GM19035 (cell line): ENCODE data around the gene PRXL2C.
"Not testable (repeated sequence)": the region's sequence is repeated elsewhere in the genome, so short reads cannot be mapped to it uniquely, and the experiment has no call there.

Experiments
- ATAC-seq: cut with Tn5 transposase; IDR thresholded peaks from one replicate; pipeline ENCODE4 v1.9.1; 2021; ENCODE audit not compliant: unreplicated experiment

The PRXL2C gene, protein sequence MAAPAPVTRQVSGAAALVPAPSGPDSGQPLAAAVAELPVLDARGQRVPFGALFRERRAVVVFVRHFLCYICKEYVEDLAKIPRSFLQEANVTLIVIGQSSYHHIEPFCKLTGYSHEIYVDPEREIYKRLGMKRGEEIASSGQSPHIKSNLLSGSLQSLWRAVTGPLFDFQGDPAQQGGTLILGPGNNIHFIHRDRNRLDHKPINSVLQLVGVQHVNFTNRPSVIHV

GRCh38 chr9:96655198-96655851, at the start of gene PRXL2C:
Gene PRXL2C (minus strand): TSS chr9:96655317. CDS start chr9:96655281, 36 bp downstream.
- peak; percentile 63 for ATAC-seq

DNA sequence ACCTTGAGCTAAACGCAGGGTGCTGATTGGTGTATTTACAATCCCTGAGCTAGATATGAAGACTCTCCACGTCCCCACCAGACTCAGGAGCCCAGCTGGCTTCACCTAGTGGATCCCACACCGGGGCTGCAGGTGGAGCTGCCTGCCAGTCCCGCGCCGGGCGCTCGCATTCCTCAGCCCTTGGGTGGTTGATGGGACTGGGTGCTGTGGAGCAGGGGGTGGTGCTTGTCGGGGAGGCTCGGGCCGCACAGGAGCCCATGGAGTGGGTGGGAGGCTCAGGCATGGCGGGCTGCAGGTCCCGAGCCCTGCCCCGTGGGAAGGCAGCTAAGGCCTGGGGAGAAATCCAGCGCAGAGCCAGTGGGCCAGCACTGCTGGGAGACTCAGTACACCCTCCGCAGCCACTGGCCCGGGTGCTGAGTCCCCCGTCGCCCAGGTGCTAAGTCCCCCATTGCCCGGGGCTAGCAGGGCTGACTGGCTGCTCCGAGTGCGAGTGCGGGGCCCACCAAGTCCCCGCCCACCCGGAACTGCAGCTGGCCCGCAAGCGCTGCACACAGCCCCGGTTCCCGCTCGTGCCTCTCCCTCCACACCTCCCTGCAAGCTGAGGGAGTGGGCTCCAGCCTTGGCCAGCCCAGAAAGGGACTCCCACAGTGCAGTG, 45.7 kb upstream of the PRXL2C start:
- ATAC-seq = not testable (repeated sequence)

- ATAC-seq = no peak
Observed at GRCh38 chr9:96691326-96691725, 36.2 kb upstream of the PRXL2C start.

DNA sequence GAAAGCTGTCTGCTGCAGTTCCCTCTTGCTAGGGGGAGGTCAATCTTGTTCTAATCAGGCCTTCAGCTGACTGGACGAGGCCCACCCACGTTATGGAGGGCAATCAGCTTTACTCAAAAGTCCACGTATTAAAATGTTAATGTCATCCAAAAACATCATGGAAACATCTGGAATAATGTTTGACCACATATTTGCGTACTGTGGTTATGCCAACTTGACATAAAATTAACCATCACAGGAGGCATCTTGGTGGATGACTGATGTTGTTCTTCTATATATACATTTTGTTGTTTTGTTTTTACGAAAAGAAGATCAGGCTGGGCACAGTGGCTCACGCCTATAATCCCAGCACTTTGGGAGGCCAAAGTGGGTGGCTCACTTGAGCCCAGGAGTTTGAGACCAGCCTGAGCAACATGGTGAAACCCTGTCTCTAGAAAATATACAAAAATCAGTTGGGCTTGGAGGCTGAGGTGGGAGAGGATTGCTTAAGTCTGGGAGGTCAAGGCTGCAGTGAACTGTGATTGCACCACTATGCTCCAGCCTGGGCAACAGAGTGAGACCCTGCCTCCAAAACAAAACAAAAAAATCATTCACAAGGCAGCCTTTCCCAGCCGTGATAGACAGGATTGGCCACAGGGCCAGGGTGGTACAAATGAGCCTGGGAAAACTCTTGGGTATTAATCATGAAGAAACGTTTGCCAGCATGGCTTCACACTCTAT, 33.8 kb upstream of the PRXL2C start:
- no peak for ATAC-seq

GRCh38 chr9:96688187-96688586, 33.1 kb upstream of the PRXL2C start:
- no peak for ATAC-seq

DNA sequence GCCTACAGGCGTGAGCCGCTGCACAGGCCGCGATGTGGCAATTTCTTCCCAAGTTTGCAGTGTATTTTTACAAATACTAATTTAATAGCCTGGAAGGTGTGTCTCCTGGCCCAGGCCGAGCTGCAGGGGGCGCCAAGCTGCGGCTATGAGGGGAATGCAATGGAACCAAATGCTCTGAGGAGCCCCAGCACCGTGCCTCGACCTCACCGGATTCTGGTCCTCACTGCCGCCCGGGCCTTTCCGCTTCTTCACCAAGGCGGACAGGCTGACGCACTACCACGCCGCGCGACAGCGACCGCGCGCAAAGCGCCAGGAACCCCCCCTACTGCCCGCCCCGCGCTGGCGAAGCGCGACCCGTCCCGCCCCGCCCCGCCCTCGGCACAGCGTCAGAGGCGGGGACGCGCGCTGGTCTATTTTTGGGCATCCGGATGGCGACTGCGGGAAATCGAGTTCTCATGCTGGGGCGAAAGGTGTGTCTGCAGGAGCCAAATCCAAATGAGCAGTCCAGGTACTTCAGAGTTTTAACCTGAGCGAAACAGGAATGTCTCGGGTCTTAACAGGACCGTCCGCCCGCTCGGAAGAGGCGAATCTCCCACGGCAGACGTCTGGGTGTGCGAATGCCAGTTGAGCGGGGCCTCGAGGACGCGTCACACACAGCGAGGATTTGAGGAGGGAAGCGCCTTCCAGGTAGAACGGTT, 31.7 kb upstream of the PRXL2C start:
- ATAC-seq = no peak

- ATAC-seq = no peak
Observed at GRCh38 chr9:96680812-96681499, 25.8 kb upstream of the PRXL2C start.

DNA sequence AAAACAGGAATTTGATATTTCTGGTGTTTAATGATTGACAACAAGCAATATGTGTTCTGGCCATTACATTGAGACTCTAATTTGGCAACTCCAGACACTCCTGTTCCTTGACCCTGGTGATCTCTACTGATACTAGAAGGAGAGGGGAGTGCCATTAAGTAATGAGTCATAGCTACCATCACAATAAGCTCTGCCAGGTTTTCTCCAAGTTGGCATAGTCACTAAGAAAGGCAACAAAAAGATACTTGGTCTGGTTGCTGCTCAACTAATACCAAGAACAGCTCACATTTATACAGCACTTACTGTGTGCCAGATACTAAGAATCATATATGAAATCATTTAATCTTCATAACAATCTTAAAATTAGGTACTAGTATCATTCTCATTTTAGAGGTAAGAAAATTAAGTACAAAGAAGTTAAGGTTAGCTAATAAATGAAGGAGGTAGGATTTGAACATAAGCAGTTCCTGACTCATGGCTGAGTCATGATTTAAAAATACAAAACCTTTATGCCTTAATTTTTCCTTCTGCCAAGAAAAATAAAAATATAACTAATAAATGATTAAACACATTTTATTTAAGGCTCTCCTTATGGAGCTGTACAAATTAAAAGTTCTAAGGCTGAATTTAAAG, 19.9 kb upstream of the PRXL2C start:
- ATAC-seq = no peak

- ATAC-seq = not testable (repeated sequence)
Observed at GRCh38 chr9:96673786-96674185, 18.7 kb upstream of the PRXL2C start.

DNA sequence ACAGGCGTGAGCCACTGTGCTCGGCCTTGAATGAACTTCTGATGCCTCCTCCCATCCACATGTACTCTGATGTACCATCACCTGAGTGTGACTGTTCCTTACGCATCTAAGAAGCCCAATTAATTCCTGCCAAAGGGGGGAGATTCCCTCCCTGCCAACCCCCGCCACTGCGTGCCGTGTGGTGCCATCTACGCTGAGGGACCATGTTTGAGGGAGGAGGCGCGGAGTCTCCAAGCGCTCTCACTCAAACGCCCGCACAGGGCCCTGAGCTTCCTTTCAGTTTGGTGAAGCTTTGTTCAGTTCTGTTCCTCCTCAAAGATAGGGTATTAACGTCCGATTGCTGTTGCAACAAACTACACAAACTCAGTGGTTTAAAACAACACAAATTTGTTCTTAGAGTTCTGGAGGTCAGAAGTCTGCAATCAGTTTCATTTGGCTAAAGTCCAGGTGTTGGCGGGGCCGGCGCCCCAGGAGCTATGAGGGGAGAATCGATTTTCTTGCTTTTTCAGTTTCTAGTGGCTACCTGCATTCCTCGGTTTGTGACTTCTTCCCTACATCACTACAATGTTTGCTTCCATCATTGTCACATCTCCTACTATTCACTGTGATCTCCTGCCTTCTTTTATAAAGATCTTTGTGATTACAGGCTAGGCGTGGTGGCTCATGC, 13.9 kb upstream of the PRXL2C start:
- ATAC-seq = no peak

- no peak for ATAC-seq
Observed at GRCh38 chr9:96667363-96667728, 12.2 kb upstream of the PRXL2C start.

DNA sequence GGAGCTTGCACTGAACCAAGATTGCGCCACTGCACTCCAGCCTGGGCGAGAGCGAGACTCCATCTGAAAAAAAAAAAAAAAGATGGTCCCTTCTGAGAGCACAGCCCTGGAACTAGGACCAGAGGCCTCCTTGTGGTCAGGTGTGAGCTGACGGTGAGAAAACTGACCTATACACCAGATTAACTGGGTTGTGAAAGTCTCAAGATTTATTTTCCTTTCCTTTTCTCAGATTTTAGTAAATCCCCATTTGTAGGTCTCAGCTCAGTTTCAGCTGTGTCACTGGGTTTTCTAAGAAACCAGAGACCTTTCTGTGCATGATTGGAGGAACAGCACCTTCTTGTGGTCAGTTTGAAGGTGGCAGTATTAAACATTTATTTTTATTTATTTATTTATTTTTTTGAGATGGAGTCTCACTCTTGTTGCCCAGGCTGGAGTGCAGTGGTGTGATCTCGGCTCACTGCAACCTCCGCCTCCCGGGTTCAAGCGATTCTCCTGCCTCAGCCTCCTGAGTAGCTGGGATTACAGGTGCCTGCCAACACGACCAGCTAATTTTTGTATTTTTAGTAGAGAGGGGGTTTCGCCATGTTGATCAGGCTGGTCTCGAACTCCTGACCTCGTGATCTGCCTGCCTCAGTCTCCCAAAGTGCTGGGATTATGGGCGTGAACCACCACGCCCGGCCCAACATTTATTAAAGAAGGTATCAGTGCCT, 11.7 kb upstream of the PRXL2C start:
- ATAC-seq = peak; percentile 69

DNA sequence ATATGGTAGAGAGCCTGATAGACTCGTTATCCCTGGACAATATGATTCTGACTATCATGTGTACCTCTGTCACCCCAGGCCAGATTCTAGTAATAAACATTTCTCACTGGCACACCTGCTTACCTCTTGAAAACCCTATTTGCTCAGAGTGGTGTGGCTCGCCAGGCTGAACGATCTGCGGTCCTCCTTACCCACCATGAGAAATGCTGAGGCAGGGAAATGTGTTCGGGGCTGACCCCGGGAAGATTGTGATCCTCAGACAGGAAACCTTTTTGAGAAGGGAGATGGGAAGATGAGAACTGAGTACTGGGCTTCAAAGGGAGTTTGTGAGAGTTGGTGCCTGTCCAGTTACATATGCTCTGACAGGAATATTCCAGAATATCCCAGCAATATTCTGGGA, 10.7 kb upstream of the PRXL2C start:
- ATAC-seq = no peak

GRCh38 chr9:96663506-96664120, 8.5 kb upstream of the PRXL2C start:
- no peak for ATAC-seq

GRCh38 chr9:96661711-96662110, 6.6 kb upstream of the PRXL2C start:
- no peak for ATAC-seq

- ATAC-seq = no peak
Observed at GRCh38 chr9:96660692-96661248, 5.7 kb upstream of the PRXL2C start.

- ATAC-seq = peak; percentile 49
Observed at GRCh38 chr9:96654450-96655197, 493 bp downstream of the PRXL2C start.
